Type B pancreatic cell (in vitro differentiated cells): ENCODE measurements around the gene GAR1. TPM values are rescaled to one million over a fixed set of nuclear protein-coding genes. Genes with fewer than 3 reads are reported as not detected.

Experiments used
- DNase-seq: peaks from one replicate; pipeline ENCODE4 v3.0.0; 2021; ENCODE audit warnings: mixed read lengths; ENCODE audit not compliant: unreplicated experiment; ENCODE audit errors: extremely low spot score
- H3K27ac Mint-ChIP-seq: 2 replicates; pipeline ENCODE4 v1.8.0; 2021; ENCODE audit warnings: mild to moderate bottlenecking, mixed read lengths
- H3K27me3 Mint-ChIP-seq: 2 replicates; pipeline ENCODE4 v1.8.0; 2021; ENCODE audit warnings: mixed read lengths
- H3K36me3 Mint-ChIP-seq: 2 replicates; pipeline ENCODE4 v1.8.0; 2021; ENCODE audit warnings: mixed read lengths
- H3K4me1 Mint-ChIP-seq: one replicate; pipeline ENCODE4 v1.8.0; 2021; ENCODE audit warnings: mixed read lengths; ENCODE audit not compliant: unreplicated experiment
- H3K4me3 Mint-ChIP-seq: 2 replicates; pipeline ENCODE4 v1.8.0; 2021; ENCODE audit warnings: mild to moderate bottlenecking, mixed read lengths
- H3K9me3 Mint-ChIP-seq: 2 replicates; pipeline ENCODE4 v1.8.0; 2021; ENCODE audit warnings: mixed read lengths
- total RNA-seq: library from RNA; stranded (reverse); gene quantifications from 2 replicates; pipeline ENCODE4 v1.2.1, GENCODE V29; 2021; ENCODE audit warnings: low replicate concordance
- TF ChIP-seq, protein P1 (sequence below): fragments of 200-600 bp; sonication (generic); conservative IDR thresholded peaks from 2 replicates; pipeline ENCODE4 v1.5.0; 2021; ENCODE audit warnings: antibody characterized with exemption, mild to moderate bottlenecking

GAR1 gene
- total RNA-seq, 1 donor from 2014 or later, result 27.9 TPM

DNA sequence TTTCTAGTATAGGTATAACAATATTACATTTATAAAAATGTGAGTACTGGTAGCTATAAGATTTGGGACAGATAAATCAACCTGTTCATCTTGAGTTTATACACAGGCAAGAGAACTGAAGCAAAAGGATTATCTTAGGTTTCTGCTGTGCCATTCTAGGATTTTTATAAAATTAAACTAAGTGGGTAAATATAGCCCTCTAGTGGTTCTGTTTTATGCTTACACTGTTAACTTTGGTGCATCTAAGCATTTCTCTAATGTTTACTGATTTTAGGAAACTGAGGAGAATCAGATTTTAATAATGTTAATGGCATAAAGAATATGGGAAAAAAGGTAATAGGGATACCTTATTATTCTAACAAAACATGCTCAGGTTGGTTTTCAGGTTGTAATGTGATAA, 11.2 kb downstream of the GAR1 start:
- Mint-ChIP-seq H3K9me3 (no peaks in the 10 kb centered on the region), H3K4me1 (no peaks in the 10 kb centered on the region), H3K27ac (no peak overlapping the region), H3K36me3 (peaks cover 10% of the 10 kb centered on the region), H3K4me3 (no peak overlapping the region), H3K27me3 (no peaks in the 10 kb centered on the region)
- DNase-seq, result no peak
- TF ChIP-seq, protein P1, sequence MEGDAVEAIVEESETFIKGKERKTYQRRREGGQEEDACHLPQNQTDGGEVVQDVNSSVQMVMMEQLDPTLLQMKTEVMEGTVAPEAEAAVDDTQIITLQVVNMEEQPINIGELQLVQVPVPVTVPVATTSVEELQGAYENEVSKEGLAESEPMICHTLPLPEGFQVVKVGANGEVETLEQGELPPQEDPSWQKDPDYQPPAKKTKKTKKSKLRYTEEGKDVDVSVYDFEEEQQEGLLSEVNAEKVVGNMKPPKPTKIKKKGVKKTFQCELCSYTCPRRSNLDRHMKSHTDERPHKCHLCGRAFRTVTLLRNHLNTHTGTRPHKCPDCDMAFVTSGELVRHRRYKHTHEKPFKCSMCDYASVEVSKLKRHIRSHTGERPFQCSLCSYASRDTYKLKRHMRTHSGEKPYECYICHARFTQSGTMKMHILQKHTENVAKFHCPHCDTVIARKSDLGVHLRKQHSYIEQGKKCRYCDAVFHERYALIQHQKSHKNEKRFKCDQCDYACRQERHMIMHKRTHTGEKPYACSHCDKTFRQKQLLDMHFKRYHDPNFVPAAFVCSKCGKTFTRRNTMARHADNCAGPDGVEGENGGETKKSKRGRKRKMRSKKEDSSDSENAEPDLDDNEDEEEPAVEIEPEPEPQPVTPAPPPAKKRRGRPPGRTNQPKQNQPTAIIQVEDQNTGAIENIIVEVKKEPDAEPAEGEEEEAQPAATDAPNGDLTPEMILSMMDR, result peak; percentile 80

DNA sequence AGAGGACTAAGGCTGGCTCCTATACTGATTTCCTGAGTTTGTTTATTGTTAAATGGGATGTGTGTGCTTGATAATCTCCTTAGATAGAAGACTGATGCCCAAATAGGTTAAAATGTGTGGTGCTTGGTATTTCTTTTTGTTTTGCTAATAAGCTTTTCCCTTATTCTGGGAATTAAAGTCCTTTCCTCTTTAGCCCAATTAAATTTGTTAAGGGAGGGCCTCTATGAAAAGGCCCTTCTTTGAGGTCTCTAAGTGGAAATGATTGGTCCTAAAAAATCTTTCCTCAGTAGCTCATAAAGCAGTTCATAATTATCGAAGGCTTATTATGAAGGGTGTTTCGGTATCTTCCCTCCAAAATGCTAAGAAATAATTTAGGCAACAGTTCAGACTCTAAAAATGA, 12.1 kb downstream of the GAR1 start, which contains the start of gene RRH:
RRH (plus strand) TSS at position 301 of the 400 bp plus-strand sequence; CDS start at position 357, 56 bp downstream.
- TF ChIP-seq, protein P1, result no peak
- H3K27ac Mint-ChIP-seq, result no peak within 1 kb of the TSS

DNA sequence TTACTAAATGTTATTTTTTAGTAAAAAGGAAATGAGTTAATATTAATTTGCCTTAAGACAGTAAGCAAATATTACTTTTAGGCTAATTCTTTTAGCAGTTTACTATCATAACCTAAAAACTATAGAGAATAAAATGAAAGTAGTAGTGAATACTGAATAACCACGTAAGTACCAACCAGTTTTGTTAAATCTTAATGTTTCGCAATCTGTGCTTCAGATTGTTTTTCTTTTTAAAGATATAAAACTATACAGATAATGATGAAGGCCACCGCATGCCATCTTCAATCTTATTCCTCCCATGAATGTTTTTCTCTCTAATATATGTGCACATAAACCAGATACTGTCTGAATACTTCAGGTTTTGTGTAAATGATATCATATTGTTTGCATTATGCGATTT, 18.2 kb downstream of the GAR1 start:
- Mint-ChIP-seq H3K4me1 (no peaks in the 10 kb centered on the region), H3K36me3 (no peaks in the 10 kb centered on the region), H3K27ac (no peak overlapping the region), H3K4me3 (no peak overlapping the region), H3K9me3 (peaks cover 7% of the 10 kb centered on the region), H3K27me3 (no peaks in the 10 kb centered on the region)
- TF ChIP-seq, protein P1, result no peak
- no peak for DNase-seq

More for the DNA sequence above, 12.1 kb downstream of the GAR1 start, which contains the start of gene RRH:
- no peaks in the 10 kb centered on the region for H3K9me3 Mint-ChIP-seq
- H3K4me1 Mint-ChIP-seq, result no peaks in the 10 kb centered on the region
- no peak for DNase-seq
- peaks cover 10% of the 10 kb centered on the region for H3K36me3 Mint-ChIP-seq
- H3K4me3 Mint-ChIP-seq, result no peak within 1 kb of the TSS
- H3K27me3 Mint-ChIP-seq, result no peaks in the 10 kb centered on the region

DNA sequence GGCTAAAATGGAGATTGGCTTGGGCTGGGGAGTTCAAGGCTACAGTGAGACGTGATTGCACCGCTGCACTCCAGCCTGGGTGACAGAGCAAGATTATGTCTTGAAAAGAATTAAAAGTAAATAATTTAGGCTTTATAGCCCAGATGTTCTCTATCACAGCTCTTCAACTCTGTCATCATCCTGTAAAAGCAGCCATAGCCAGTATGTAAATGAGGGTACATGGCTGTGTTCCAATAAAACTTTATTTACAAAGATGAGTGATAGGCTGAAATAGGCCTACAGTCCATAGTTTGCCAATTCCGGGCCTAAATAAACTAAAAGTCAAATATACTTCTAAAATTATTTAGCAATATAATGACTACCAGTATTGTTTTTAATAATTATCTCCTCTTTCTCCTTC, 21.4 kb downstream of the GAR1 start:
- no peak overlapping the region for H3K27ac Mint-ChIP-seq
- H3K4me3 Mint-ChIP-seq, result no peak overlapping the region
- H3K27me3 Mint-ChIP-seq, result no peaks in the 10 kb centered on the region

DNA sequence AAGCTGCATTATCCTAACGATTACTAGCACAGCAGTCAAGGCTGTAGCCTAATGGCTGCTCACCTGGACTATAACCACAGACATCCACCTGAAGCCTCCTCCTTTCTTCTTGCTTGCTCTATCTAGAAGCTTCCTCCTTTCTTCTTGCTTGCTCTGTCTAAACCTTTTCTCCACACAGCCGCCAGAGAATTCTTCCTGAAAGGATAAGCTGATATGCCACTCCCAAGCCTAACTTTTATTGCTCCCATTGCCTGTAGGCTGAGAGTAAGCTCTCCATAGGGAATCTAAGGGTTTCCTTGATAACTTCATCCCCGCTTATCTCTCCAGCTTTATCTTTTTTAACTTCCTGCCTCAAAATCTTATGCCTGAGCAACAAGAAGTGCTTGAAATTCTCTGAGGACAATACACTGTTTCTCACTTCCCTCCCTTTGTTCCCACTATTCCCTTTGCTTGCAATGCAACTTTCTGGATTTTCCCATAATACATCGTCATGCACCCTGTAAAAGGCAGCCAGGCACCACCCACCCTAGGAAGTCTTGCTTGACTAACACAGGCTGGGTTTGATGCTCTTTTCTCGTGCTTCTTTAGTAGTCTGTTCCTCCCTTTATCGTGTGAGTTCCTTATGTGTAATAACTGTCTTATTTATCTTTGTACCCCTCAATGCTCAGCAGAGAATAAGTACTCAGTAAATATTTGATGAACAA, 31.0 kb downstream of the GAR1 start:
- no peak overlapping the region for H3K4me3 Mint-ChIP-seq
- H3K36me3 Mint-ChIP-seq, result no peaks in the 10 kb centered on the region
- TF ChIP-seq, protein P1, result no peak
- H3K27ac Mint-ChIP-seq, result no peak overlapping the region
- H3K4me1 Mint-ChIP-seq, result no peaks in the 10 kb centered on the region
- no peaks in the 10 kb centered on the region for H3K9me3 Mint-ChIP-seq
- DNase-seq, result no peak
- no peaks in the 10 kb centered on the region for H3K27me3 Mint-ChIP-seq

More for the DNA sequence above, 21.4 kb downstream of the GAR1 start:
- TF ChIP-seq, protein P1, result no peak
- no peaks in the 10 kb centered on the region for H3K4me1 Mint-ChIP-seq
- H3K9me3 Mint-ChIP-seq, result peaks cover 8% of the 10 kb centered on the region
- DNase-seq, result no peak
- H3K36me3 Mint-ChIP-seq, result no peaks in the 10 kb centered on the region
